ENCODE results near the gene WNK4.

The WNK4 gene

DNA sequence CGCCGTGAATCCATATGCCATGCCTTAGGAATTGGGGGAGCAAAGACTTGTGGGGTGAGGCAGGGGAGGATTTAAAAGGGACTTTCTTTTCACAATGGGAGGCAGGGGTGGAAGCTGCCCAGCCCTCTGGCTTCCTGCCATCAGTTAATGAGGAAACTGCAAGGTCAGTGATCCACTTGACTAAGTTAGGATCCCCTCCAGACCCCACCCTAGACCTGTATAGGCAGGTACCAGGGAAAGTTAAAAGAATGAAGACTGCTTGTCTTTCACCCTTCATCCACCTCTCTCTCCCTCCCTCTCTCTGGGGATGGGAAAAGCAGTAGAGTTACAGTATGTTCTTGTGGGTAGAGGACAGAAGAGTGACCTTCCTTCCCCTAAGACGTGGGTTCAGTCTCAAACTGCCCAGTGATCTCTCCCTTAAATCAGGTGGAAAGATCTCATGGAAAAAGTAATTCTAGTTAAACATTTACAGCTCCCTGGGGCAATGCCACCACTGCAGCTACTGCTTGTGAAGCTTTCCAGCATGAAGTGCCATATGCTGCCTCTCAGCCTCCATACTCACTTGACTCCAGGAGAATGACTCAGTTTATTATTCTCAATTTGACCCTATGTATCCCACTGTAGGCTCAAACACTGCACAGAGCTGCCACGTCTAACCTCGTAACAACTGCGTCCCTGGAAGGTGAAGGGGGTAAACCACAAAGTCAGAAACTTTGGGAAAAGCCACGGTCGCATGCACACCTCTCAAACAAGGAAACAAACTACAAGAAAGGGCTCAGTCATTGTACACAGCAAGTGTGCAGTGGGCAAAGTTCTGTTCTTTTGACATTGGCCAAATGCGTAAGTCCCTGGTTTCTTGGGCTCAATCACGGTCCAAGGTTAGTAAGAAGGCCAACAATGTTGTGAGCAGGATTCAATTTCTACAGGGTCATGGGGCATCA lies 16.9 kb downstream of the WNK4 start:
- no peak for DNase-seq

DNA sequence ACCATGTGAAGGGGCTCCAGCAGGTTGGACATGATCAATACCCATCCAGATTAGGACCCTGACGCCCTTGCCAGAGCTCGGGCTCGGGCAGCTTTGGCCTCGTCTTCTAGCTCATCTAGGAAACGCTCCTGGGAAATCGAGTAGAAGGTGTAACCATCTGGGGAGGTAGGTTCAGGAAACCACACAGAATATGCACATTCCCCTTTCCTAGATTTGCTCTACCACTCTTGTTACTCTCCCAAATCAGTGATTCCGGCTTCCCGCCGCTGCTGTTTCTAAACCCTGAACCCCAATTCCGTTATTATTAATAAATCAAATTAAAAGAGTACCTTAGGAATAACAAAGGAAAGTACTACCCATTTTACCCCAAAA lies 17.6 kb downstream of the WNK4 start:
- DNase-seq, result no peak

DNA sequence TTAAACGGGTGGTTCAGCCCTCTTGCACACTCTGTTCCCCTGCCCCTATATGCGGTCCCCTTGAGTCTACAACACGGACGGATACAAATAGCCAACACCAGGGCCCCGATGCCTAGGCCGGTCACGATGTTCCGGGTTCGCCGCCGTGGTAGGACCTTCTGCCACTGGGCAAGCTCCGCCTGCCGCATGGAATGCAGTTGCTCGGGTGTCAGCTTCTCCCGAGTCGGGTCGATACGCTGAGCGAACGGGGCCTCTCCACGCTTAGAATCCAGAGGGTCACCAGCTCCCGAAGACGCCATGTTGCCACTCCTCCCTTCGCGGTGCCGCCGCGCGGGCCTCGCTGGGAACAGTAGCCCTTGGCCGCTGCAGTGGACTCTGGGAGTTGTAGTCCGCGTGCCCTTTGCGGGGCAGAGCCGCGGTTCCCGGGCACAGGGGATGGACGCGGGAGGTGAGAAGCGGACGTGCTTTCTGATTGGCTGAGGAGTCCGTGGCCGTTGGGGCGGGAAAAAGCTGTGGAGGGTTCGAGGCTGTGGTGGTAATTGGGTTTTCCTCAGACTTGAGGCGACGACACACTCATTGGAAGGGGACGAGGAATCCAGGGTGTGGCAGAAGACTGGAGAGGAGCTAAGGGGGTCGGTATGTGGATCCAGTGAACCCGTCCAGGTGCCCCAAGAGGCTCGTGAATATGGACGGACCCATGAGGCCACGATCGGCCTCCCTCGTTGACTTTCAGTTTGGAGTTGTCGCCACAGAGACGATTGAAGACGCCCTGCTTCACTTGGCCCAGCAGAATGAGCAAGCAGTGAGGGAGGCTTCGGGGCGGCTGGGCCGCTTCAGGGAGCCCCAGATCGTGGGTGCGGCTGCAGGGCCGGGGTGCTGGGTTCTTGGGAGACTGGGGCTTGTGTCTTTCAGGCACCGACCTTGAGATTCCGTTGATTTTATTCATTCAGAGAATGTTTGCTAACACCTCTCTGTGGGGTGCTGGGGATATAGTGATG lies 18.3 kb downstream of the WNK4 start, which contains the start of the genes CNTD1 and COA3:
Gene CNTD1, plus strand, starts transcription at position 479 of the 998 bp plus-strand sequence. Its CDS starts 207 bp downstream, at position 686.
Gene COA3, minus strand, starts transcription at position 322 of the 998 bp plus-strand sequence. Its CDS starts 23 bp downstream, at position 299.
- peak; percentile 34 for DNase-seq

DNA sequence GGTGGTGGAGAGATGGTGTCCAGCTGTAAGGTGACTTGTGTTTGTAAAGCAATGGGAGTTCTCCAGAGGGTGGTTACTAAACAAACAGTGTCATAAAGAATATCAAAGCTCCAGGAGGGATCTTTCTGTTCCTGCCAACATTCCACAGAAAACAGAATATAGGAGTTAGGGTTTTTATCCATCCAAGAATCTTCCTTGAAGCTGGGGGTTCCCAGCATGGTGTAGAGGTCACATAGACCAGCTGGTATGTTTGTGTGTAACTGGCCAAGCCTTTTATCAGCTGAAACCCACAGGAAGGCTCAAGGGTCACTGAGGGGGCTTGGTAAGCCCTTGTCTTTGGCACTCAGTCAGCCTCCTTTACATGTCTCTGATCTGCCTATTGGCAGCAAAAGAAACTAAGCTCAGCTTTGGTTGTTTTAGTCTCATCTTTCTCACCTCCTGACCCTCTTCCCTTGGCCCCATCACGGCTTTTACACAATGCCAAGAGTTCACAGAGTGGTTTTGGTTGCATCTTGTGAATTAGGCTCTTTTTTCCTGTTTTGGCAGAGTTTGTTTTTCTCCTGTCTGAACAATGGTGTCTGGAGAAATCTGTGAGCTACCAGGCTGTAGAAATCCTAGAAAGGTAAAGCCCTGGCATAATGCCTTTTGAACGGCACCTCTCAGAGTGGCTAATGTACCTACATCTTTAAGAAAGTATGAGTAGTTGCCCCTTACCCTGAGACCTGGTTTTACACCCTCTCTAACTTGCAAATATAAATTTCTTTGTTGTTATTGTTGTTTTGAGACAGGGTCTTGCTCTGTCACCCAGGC lies 22.9 kb downstream of the WNK4 start:
- no peak for DNase-seq

DNA sequence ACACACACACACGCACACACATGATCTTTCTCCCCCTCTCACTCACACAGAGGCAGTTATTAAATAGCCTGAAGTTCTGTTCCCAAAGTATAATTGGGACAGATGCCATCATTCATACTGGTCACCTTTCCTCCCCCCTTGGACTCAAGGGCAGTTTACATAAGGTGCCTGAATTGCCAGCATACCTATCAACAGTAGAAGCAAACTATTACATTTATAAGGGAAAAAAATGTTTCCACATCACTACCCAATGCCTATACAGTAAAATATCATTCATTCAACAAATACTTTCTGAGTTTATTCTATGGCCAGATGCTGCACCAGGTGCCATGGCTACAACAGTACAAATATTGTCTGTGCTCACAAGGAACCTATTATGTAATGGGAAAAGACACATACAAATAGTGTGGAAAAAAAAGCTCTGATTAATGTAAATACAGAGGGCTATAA lies 24.5 kb downstream of the WNK4 start:
- DNase-seq, result peak; percentile 82

DNA sequence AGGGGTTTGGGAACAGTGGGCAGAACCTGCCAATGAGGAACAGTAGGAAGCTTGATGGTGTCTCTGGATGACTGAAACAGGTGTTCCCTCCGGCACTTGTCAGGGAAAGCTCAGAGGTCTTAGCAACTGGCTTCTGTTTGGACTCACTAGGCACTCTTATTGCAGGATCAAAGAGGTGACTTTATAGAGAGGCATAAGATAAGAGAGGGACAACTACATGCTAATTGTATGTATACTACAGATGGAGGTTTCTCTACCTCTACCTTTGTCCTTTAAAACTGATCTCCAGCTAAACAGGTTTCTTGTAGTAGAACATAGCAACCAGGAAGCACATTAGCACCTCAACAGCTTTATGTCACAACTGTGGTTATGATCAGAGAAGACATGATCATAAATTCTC lies 25.8 kb downstream of the WNK4 start:
- no peak for DNase-seq

DNA sequence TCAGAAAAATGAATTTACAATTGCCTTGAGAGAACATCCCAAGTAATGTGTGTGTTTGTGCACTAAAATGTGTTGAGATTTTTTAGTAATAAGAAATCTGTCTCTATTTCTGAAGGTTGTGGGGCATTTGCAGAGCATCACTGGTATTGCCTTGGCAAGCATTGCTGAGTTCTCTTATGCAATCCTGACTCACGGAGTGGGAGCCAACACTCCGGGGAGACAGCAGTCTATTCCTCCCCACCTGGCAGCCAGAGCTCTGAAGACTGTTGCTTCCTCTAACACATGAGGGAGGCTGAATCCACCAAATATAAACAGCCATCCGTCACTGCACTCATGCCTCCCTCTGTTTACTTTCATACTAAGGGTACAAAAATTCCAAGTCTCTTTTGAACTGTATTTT lies 28.8 kb downstream of the WNK4 start:
- DNase-seq, result no peak

DNA sequence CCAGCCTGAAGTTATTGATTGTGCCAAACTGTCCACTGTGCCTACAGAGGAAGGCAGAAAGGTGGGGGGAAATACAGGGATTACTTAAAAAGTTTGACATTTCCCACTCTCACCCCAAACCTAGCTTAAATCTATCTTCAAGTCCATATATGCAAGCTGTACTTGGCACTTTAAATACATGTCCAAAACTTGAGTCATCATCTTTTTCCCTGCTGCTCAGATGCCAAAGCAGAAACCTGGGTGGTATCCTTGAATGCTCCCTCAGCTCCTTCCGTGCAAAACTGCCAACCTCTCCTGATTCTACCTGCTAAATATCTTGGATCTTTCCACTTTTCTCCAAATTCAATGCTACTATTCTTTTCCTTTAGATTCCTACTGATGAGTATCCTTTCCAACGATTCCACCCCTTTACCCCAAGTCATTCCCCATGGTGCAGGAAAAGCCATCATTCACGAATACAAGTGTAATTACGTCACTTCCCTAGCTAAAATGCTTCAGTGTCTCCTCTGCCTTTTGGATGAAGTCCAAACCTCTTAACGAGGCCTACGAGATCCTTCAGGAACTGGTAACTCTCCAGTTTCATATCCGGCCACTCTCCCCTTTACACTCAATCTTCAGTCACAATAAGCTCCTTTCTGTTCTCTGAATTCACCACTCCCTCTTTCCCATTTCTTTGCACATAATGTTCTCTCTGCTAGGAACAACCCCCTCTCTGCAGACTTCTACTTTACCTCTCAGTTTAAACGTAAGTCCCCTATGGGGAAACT lies 34.4 kb downstream of the WNK4 start:
- no peak for DNase-seq

DNA sequence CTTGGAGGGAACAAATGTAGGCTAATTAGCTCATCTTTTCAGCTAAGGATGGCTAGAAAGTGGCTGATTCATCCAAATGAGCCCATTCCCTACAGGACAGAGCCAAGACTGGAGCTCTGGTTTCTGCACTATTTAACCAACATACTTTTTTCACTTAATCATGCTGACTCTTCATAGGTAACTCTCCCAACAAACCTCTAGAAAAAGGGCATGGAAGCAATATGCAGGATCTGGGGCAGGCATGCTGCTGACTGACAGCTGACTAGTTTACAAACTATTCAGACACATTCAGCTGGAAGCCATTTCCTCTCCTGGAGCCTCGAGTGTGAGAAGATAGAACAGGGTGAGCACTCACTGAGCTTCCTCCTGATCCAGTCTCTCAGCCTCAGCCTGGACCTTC lies 37.5 kb downstream of the WNK4 start:
- DNase-seq, result no peak

DNA sequence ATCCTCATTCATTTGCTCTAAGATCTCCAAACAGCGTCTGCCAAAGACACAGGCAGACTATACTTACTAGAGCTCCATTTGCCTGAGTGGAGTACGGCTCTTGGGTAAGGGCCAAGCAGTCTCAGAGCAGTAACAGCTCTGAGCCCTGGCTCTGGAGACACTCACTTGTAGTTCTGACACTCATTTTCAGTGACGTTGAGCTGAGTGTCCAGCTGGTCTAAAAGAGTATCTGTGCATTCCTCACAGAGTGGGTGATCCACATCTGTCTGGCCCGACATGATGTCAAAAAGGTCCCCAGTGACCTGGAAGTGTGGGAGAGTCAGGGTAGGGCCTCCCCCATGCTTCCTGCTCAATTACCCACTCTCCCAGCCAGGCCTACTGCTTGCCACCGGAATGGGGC lies 38.0 kb downstream of the WNK4 start:
- no peak for DNase-seq

DNA sequence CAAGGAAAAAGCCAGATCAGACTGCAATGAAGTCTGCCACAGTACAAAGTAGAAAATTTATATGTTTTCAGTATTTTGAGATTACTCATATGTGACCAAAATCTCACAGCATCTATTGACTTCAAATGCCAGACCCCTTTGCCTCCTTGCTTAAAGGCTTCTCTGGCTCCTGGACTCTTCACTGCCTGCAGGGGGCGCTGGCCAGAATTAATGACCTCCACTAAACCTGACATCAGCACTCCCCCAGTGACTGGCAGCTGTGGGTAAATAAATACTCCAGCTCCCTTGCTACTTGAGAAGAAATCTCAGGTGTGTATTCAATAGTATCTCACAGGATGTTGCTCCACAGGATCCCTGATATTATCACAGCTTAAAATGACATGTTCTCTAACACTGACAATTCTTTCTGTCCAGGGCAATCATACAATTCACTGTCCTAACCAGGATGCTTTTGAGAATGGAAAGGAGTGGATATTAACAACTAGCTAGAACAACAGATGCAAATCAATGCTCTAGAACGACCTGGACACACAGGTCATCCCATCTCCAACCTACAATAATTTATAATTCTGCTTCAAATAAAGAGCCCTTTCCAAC lies 39.6 kb downstream of the WNK4 start:
- DNase-seq, result peak; percentile 35

DNA sequence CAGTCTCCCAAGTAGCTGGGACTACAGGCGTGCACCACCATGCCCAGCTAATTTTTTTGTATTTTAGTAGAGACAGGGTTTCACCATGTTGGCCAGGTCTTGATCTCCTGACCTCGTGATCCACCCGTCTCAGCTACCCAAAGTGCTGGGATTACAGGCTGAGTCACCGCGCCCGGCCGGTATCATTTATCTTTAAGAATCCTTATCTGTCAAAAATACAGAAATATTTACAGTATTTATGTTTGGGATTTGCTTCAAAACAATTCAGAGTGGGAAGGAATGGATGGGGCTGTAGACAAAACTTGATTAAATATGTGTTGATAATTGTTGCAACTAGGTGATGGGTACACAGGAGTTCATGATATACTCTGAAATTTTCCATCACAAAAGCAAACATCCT lies 40.8 kb downstream of the WNK4 start:
- DNase-seq, result no peak

DNA sequence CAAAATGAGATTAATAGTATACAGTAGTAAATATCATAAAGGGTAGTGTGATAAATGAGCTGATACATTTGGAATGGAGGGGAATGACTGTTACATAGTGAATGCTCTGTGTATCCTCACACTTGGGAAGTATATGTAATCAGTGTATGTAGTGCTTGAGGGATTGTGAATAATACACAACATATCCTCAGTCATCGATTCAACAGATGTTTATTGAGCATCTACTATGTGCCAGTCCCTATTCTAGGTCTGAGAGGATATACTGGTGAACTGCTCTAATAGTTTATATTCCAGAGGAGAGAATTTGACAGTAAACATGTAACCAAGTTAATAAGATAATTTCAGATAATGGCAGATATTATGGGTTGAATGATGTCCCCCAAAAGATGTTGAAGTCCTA lies 47.1 kb downstream of the WNK4 start:
- no peak for DNase-seq

DNA sequence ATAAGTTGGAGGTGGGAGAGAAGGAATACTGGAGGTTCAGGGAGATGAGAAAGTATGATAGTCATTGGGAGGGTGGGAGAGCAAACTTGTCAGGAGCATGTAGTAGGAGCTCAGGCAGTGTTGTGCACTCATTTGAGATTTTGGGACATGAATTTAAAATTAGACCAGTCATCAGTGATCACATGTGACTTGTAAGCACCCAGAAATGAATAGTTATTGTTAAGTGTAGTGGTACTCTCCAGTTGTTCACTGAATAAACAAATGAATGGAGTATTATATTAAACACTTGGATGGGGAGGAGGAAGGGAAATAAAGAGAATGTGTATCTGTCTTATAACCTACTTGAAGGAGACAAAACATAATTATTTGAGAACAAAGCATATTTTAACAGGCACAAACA lies 50.6 kb downstream of the WNK4 start:
- no peak for DNase-seq

DNA sequence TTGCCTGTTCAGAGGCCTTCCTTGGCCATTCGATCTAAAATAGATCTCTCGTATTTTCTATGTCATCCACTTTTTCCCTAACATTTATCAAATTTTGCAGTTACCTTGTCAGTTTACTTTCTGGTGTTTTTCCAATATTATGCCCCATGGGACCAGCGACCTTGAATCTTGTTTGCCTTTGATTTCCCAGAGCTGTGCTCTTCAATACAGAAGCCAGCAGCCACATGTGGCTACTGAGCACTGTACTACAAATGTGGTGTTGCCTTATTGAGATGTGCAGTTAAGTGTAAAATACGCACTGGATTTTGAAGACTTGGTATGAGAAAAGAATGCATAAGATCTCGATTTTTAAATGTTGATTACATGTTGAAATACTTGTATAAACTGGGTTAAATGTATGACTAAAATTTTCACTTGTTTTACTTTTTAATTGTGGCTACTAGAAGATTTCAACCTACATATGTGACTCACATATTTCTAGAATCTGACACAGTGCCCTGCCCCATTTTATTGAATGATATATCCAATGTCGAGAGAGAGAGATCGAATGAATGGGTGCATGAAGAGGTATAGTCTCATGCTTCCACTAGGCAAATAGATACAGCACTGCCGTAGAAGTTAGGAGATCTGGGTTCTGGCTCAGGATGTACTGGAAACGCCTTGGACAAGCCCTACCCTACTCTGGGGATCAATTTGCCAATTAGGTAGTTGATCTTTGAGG lies 52.0 kb downstream of the WNK4 start:
- DNase-seq, result no peak

DNA sequence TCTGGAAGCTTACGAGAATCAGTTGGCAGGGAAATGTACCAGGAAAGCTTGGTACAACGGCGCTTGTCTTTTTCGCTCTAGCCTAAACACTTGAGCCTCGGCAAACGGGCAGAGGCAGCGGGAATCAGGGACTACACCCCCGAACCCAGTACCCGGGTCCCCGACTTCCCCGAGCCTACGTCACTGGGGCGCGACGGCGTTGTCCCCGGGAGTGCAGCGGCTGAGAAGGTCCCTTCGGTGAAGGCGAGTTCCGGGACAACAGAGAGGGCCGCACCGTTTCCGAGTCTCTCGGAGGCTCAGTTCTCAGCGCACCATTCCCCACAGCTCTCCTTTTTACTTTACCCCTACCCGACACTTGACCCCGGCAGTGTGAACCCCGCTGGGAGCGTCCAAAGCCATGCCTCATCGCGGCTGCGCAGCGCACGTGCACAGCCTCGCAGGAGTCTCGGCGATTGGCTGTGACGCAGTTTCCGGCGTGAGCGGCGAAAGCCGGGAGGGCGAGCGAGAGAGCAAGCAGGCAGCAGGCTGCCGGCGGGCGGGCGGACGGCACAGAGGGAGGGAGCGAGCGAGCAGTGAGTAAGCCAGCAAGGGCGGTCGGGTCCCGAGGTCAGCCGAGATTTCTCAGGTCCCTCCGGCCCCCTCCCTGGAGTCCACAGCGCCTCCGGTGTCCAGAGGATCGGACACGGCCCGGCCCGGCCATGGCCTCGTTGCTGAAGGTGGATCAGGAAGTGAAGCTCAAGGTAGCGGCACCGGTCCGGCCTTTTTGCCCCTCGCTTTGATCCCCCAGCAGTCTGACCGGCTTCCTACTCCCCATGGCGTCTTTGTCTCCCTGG lies 52.7 kb downstream of the WNK4 start, which contains the start of gene PSME3:
Gene PSME3, plus strand, starts transcription at position 464 of the 833 bp plus-strand sequence. Its CDS starts 235 bp downstream, at position 699.
- DNase-seq, result peak; percentile 84

DNA sequence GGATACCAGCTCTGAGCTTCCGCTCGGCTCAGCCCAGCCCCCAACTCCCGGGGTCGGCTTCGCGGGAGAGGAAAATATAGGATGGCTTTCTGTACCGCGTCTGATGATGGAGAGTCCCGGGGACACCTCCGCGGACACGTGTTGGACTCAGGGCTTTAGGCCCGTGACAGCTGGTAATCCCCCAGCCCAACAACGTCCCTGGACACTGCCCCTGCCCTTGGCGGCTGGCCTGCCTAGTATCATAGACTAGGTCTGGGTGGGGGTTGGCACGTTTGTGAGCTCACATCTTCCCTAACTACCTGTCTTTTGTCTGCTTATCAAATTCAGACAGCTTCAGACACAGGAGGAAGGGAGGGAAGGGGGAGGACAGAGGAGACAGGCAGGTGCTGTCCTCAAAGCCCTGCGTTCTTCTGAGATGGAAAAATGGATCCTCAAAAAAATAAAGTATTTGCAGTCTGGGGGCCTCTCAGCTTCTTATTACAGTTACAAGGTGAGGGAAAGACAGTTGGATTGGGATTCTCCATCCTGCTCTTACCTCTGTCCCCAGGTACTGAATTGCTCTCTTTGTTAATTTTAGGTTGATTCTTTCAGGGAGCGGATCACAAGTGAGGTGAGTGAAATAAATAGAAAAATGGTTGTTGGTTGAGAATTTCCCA lies 53.5 kb downstream of the WNK4 start:
- no peak for DNase-seq

DNA sequence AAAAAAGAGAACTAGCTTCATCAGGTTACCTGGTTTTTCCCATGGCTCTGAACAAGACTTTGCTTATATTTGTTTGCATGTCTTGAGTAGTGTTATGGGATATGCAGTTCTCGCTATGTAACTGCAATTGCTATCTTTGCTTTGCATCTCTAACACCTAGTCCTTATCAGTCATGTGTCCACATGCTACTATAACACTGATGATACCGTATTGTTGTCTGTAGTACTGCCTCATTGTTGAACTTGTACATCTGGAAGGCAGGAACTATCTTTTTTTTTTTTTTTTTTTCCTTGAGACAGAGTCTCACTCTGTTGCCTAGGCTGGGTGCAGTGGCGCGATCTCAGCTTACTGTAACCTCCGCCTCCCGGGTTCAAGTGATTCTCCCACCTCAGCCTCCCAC lies 55.3 kb downstream of the WNK4 start:
- DNase-seq, result no peak
